IPS-NIHi7 (cell line): ENCODE measurements around the gene CAND2.

Source experiments
- DNase-seq: peaks from one replicate; pipeline ENCODE4 v3.0.0; 2012; ENCODE audit warnings: mixed read lengths; ENCODE audit errors: extremely low spot score

The CAND2 gene

GRCh38 chr3:12807066-12807465 is 10.6 kb downstream of the CAND2 start:
- DNase-seq, result no peak

- DNase-seq, result no peak
These were observed 11.3 kb downstream of the CAND2 start for GRCh38 chr3:12807601-12808359.

- no peak for DNase-seq
These were observed 12.1 kb downstream of the CAND2 start for GRCh38 chr3:12808587-12808986.

GRCh38 chr3:12809001-12809400 is 12.5 kb downstream of the CAND2 start:
- no peak for DNase-seq

- no peak for DNase-seq
These were observed 13.0 kb downstream of the CAND2 start for GRCh38 chr3:12809435-12809834.

- peak; percentile 100 for DNase-seq
These were observed 13.7 kb downstream of the CAND2 start for GRCh38 chr3:12810013-12810780.

GRCh38 chr3:12810961-12811360 is 14.5 kb downstream of the CAND2 start:
- no peak for DNase-seq

GRCh38 chr3:12812812-12813211 is 16.3 kb downstream of the CAND2 start:
- DNase-seq, result no peak

- DNase-seq, result no peak
These were observed 17.5 kb downstream of the CAND2 start for GRCh38 chr3:12813967-12814366.

GRCh38 chr3:12815078-12815477 is 18.6 kb downstream of the CAND2 start:
- no peak for DNase-seq

GRCh38 chr3:12815719-12816118 is 19.2 kb downstream of the CAND2 start:
- peak; percentile 45 for DNase-seq

GRCh38 chr3:12816521-12817342 is 20.3 kb downstream of the CAND2 start:
- no peak for DNase-seq

GRCh38 chr3:12817343-12817710 is 20.8 kb downstream of the CAND2 start:
- DNase-seq, result no peak

GRCh38 chr3:12818273-12818672 is 21.8 kb downstream of the CAND2 start:
- DNase-seq, result no peak

- DNase-seq, result no peak
These were observed 22.3 kb downstream of the CAND2 start for GRCh38 chr3:12818773-12819172.

- no peak for DNase-seq
These were observed 26.4 kb downstream of the CAND2 start for GRCh38 chr3:12822725-12823373.

GRCh38 chr3:12824299-12824698 is 27.8 kb downstream of the CAND2 start:
- DNase-seq, result no peak

- no peak for DNase-seq
These were observed 28.7 kb downstream of the CAND2 start for GRCh38 chr3:12825156-12825555.

- DNase-seq, result no peak
These were observed 32.3 kb downstream of the CAND2 start for GRCh38 chr3:12828751-12829150.

GRCh38 chr3:12829404-12829803 is 32.9 kb downstream of the CAND2 start:
- DNase-seq, result no peak

- peak; percentile 25 for DNase-seq
These were observed 33.7 kb downstream of the CAND2 start for GRCh38 chr3:12829886-12830784.
